ENCODE data around the gene CHRNA10. TPM values are rescaled to one million over a fixed set of nuclear protein-coding genes. Genes with fewer than 3 reads are reported as not detected.

CHRNA10 gene, protein sequence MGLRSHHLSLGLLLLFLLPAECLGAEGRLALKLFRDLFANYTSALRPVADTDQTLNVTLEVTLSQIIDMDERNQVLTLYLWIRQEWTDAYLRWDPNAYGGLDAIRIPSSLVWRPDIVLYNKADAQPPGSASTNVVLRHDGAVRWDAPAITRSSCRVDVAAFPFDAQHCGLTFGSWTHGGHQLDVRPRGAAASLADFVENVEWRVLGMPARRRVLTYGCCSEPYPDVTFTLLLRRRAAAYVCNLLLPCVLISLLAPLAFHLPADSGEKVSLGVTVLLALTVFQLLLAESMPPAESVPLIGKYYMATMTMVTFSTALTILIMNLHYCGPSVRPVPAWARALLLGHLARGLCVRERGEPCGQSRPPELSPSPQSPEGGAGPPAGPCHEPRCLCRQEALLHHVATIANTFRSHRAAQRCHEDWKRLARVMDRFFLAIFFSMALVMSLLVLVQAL
- total RNA-seq (2013; cell fraction: nucleolus; rRNA removed): 1.8 and 3.0 TPM in 2 replicates
- total RNA-seq (2014; rRNA removed) (1.0 and 1.5 TPM in 2 replicates), total RNA-seq (2014; rRNA removed; fragmentation: Illumina TruSeq; extraction: Trizol) (0.85 and 1.2 TPM in 2 replicates), total RNA-seq (2021) (0.93 and 1.5 TPM in 2 replicates), polyA plus RNA-seq (2011; rRNA removed) (0.24 and 0.39 TPM in 2 replicates), polyA plus RNA-seq (2014; fragmentation: Illumina TruSeq; extraction: Trizol) (0.33 and 0.73 TPM in 2 replicates), polyA plus RNA-seq (2014; fragmentation: Nextera tagmentation; extraction: Ambion mirVana) (under 1 TPM; 0.14 to 0.31 TPM), polyA plus RNA-seq (2014; rRNA removed) (0.68 and 1.4 TPM in 2 replicates), polyA plus RNA-seq (2016; fragmentation: Nextera tagmentation; extraction: Ambion mirVana) (under 1 TPM; 0.32 to 0.45 TPM), polyA minus RNA-seq (2011; rRNA and poly(A)+ RNA removed) (1.6 and 2.1 TPM in 2 replicates), Bru-seq, nascent RNA (percentile 44 among the genes with signal in this experiment), BruChase-seq, experiment 1, labeled RNA remaining after a 6-hour chase (percentile 49 among the genes with signal in this experiment), BruChase-seq, experiment 2, labeled RNA remaining after a 2-hour chase (percentile 56 among the genes with signal in this experiment)
- polyA plus RNA-seq (2011; ENCODE audit: low read depth): 0.38 TPM
- polyA plus RNA-seq (2011; cell fraction: cytosol; rRNA removed): 0.37 and 0.75 TPM in 2 replicates
- 2.4 and 2.8 TPM in 2 replicates for polyA plus RNA-seq (2011; cell fraction: nucleus; rRNA removed)
- 0.35 and 0.38 TPM in 2 replicates for polyA plus RNA-seq (2012)
- not detected in 2 replicates for polyA minus RNA-seq (2011; cell fraction: cytosol; rRNA and poly(A)+ RNA removed)
- polyA minus RNA-seq (2011; cell fraction: nucleus; rRNA and poly(A)+ RNA removed): 1.8 and 6.2 TPM in 2 replicates
- long read RNA-seq, experiment 1: 0 reads
- long read RNA-seq, experiment 2, partial matches to known transcripts: 0 of 1 reads
- long read RNA-seq, experiment 2, other reads (novel, unspliced or antisense): 1 of 1 reads

DNA sequence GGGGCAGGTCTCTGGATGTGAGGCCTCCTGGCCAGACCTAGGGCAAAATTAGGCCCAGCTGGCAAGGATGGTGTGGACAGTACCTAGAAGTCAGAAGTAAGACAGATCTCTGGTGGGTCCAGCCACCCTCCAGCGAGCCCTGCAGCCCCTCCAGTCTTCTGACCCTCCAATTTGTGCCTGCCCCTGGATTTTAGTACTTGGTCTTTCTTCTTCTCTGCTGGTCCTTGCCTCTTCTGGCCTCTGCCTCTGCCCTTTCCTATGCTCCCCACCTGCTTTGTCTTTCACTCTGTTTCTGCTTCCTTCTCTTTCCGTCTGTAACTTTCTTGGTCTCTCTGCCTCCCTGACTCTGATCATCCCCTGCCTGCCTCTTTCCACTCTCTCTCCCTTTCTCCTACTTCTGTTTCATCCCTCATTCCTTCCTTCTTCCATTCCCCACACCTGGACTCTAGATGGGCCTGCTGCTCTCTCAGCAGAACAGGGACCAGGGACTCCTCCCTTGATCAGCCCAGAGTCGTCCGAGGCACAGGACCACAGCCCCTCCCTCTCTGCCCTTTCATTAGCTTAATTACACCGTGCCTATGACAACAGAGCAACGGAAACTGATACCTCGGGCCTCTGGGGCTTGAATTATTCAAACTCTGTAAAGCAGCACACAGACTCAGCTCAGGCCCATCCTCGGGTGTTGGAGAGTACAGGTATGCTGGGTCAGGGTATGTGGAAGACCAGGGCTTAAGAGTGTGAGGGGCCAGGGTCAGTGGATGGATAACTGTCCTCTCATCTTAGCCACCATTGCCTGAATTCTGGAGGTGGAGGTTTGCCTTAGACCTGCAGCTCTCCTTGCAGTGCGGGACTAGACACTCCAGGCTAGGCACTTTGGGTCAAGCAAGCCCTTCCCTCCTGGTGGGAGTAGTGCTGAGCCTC, at the start of gene CHRNA10:
Gene CHRNA10, minus strand, starts transcription at position 51 of the 921 bp plus-strand sequence. CDS start 72 bp downstream, outside the sequence.
- WGBS (ENCODE audit: insufficient coverage, insufficient replicate concordance, low lambda C conversion rate, missing lambda C conversion rate): 71% methylated on average over 9 of the region's 9 CpGs
- no peaks in the 10 kb centered on the region for H3K9me3 ChIP-seq (replicated peaks; ENCODE audit: control insufficient read depth, insufficient read depth, low read length)
- no peak for DNase-seq (ENCODE audit: low read depth, low spot score)
- SMC1A ChIA-PET (ENCODE audit: uncharacterized antibody, unreplicated experiment): no interaction called here
- H3K4me2 ChIP-seq (ENCODE audit: control insufficient read depth, insufficient read depth): no peak within 1 kb of the TSS
- peaks cover 18 to 31% of the 10 kb centered on the region in 2 experiments for H3K36me3 ChIP-seq (ENCODE audit: control insufficient read depth in 2 of 2, insufficient read depth in 2 of 2, low read length in 1 of 2)
- H4K20me1 ChIP-seq (ENCODE audit: control insufficient read depth, insufficient read depth): no peaks in the 10 kb centered on the region
- RAD21 ChIA-PET (ENCODE audit: unreplicated experiment): no interaction called here
- POLR2A ChIA-PET: no interaction called here
- in situ Hi-C loops (cut with MboI): no loop called here
- ATAC-seq: no peak
- H3K79me2 ChIP-seq (ENCODE audit: control insufficient read depth, insufficient read depth, low read length): no peaks in the 10 kb centered on the region
- no TSS peak for BruUV-seq (replicated peaks)
- CTCF ChIA-PET: no interaction called here
- no peak within 1 kb of the TSS for H3K4me3 ChIP-seq
- intact Hi-C loops (cut with micrococcal nuclease; ENCODE audit: unreplicated experiment): no loop called here
- no peak within 1 kb of the TSS for H2AFZ ChIP-seq (ENCODE audit: control insufficient read depth, low read depth, low read length)
- H3K27me3 ChIP-seq (replicated peaks in 1 of 2; ENCODE audit: control insufficient read depth in 2 of 2, insufficient read depth in 2 of 2, low read length in 1 of 2): no peaks in the 10 kb centered on the region
- no peaks in the 10 kb centered on the region for H3K4me1 ChIP-seq (ENCODE audit: control insufficient read depth, insufficient read depth, low read length)
- FAIRE-seq: no peak
- no peak within 1 kb of the TSS for H3K27ac ChIP-seq (ENCODE audit: control insufficient read depth, insufficient read depth)
- TF ChIP-seq KAT2A (conservative IDR thresholded peaks at IDR 0.05; ENCODE audit: control insufficient read depth, low read depth, low read length): no peak
- TF ChIP-seq NBN (IDR thresholded peaks at IDR 0.05): no peak
- TF ChIP-seq ZNF207 (IDR thresholded peaks at IDR 0.05; ENCODE audit: borderline replicate concordance): no peak
- TF ChIP-seq GABPA (IDR thresholded peaks at IDR 0.05; ENCODE audit: low read depth): no peak
- no peak for TF ChIP-seq JUNB (IDR thresholded peaks at IDR 0.05)
- TF ChIP-seq TCF12 (IDR thresholded peaks at IDR 0.05; ENCODE audit: low read depth, low read length): no peak
- no peak for TF ChIP-seq JUND (IDR thresholded peaks at IDR 0.05; ENCODE audit: low read depth, low read length)
- TF ChIP-seq, protein P1, sequence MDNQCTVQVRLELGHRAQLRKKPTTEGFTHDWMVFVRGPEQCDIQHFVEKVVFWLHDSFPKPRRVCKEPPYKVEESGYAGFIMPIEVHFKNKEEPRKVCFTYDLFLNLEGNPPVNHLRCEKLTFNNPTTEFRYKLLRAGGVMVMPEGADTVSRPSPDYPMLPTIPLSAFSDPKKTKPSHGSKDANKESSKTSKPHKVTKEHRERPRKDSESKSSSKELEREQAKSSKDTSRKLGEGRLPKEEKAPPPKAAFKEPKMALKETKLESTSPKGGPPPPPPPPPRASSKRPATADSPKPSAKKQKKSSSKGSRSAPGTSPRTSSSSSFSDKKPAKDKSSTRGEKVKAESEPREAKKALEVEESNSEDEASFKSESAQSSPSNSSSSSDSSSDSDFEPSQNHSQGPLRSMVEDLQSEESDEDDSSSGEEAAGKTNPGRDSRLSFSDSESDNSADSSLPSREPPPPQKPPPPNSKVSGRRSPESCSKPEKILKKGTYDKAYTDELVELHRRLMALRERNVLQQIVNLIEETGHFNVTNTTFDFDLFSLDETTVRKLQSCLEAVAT (IDR thresholded peaks at IDR 0.05): no peak
- TF ChIP-seq CHD1 (IDR thresholded peaks at IDR 0.05; ENCODE audit: low read depth, low read length): no peak
- no peak for TF ChIP-seq SPI1 (IDR thresholded peaks at IDR 0.05; ENCODE audit: borderline replicate concordance, insufficient read depth, low read depth, low read length)
- TF ChIP-seq, protein P2, sequence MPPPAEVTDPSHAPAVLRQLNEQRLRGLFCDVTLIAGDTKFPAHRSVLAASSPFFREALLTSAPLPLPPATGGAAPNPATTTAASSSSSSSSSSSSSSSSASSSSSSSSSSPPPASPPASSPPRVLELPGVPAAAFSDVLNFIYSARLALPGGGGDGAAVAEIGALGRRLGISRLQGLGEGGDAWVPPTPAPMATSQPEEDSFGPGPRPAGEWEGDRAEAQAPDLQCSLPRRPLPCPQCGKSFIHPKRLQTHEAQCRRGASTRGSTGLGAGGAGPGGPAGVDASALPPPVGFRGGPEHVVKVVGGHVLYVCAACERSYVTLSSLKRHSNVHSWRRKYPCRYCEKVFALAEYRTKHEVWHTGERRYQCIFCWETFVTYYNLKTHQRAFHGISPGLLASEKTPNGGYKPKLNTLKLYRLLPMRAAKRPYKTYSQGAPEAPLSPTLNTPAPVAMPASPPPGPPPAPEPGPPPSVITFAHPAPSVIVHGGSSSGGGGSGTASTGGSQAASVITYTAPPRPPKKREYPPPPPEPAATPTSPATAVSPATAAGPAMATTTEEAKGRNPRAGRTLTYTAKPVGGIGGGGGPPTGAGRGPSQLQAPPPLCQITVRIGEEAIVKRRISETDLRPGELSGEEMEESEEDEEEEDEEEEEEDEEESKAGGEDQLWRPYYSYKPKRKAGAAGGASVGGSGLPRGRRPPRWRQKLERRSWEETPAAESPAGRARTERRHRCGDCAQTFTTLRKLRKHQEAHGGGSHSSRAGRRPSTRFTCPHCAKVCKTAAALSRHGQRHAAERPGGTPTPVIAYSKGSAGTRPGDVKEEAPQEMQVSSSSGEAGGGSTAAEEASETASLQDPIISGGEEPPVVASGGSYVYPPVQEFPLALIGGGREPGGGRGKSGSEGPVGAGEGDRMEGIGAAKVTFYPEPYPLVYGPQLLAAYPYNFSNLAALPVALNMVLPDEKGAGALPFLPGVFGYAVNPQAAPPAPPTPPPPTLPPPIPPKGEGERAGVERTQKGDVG (CRISPR knock-in tag; IDR thresholded peaks at IDR 0.05): no peak
- H3K9ac ChIP-seq (ENCODE audit: control insufficient read depth, insufficient read depth, low read length): no peak within 1 kb of the TSS

Data from GM12878 (cell line).